Activated CD4-positive, alpha-beta memory T cell treated with anti-CD3 and anti-CD28 coated beads, Interleukin-2, amount 10 ng/mL, durations not matched to agents 7 days and 5 days (primary cell): ENCODE data around the gene WWC1. TPM values are rescaled to one million over a fixed set of nuclear protein-coding genes. Genes with fewer than 3 reads are reported as not detected.

ENCODE experiments used
- CTCF ChIA-PET: fragments of 350-600 bp; sonication (Branson Sonifier 250); formaldehyde crosslinking; loops from one replicate; lab custom pipeline; 2021; ENCODE audit warnings: antibody characterized with exemption, inconsistent platforms; lab: Charles Lee
- POLR2A ChIA-PET: fragments of 350-600 bp; sonication (Branson Sonifier 250); formaldehyde crosslinking; loops from one replicate; lab custom pipeline; 2021; ENCODE audit warnings: antibody characterized with exemption; lab: Charles Lee
- DNase-seq: peaks from one replicate; pipeline ENCODE4 v3.0.0-alpha.2; 2020
- H3K27ac Mint-ChIP-seq: one replicate; pipeline ENCODE4 v1.8.0; 2021; ENCODE audit warnings: mild to moderate bottlenecking, mixed read lengths
- H3K27me3 Mint-ChIP-seq: one replicate; pipeline ENCODE4 v1.8.0; 2021; ENCODE audit warnings: mixed read lengths
- H3K36me3 Mint-ChIP-seq: one replicate; pipeline ENCODE4 v1.8.0; 2021; ENCODE audit warnings: low read depth, mixed read lengths
- H3K4me1 Mint-ChIP-seq: one replicate; pipeline ENCODE4 v1.8.0; 2021; ENCODE audit warnings: mixed read lengths
- H3K4me3 Mint-ChIP-seq: one replicate; pipeline ENCODE4 v1.8.0; 2021; ENCODE audit warnings: mild to moderate bottlenecking, mixed read lengths
- H3K9me3 Mint-ChIP-seq: one replicate; pipeline ENCODE4 v1.8.0; 2021; ENCODE audit warnings: mixed read lengths
- total RNA-seq, 2 experiments: library from RNA; stranded (reverse); gene quantifications; one replicate each; pipeline ENCODE4 v1.2.3, GENCODE V29; 2021

Gene WWC1
- total RNA-seq, 2 experiments from 2014 or later, result not detected

DNA sequence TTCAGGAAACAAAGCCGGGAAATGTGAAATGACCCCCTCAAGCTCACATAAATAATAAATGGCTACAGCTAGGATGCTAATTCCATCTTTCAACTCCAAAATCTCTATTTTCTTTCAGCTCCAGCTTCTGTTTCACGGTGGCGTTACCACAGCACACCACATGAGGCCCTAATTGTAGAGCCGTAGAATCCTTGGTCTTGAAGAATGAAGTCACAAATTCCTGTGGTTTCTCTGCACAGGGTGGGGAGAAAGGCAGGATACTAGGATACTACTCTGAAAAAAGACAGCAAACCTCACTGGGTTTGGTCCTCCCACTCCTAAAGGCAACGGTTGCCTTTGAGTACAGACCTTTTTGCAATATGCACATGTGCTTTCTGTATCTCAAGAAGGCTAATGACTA lies 180.9 kb downstream of the WWC1 start:
- Mint-ChIP-seq H3K36me3 (no peaks in the 10 kb centered on the region), H3K4me3 (no peak overlapping the region), H3K9me3 (no peaks in the 10 kb centered on the region), H3K4me1 (peaks cover 3% of the 10 kb centered on the region), H3K27ac (no peak overlapping the region), H3K27me3 (peaks cover 8% of the 10 kb centered on the region)
- ChIA-PET POLR2A (no interaction called here), CTCF (no interaction called here)
- DNase-seq, result no peak

DNA sequence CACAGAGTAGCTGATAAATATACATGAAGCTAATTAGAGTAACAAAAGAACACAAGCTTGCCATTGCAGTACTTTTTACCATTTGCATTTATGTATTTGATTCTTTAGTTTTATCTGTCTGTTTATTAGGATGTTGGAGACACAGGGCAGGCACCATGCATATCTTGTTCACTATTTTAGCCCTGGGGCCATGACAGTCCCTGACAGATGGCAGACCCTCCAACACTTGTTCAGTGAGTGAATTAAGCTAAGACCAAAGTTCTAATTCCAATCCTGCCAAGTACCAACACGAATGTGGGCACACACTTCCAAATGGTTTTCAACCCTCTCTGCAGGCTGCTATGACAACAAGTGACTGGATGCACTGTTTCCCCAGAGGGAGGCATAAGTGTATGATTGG lies 182.9 kb downstream of the WWC1 start:
- CTCF ChIA-PET, result no interaction called here
- H3K27ac Mint-ChIP-seq, result no peak overlapping the region
- POLR2A ChIA-PET, result no interaction called here
- no peak overlapping the region for H3K4me3 Mint-ChIP-seq
- H3K27me3 Mint-ChIP-seq, result peaks cover 8% of the 10 kb centered on the region
- H3K9me3 Mint-ChIP-seq, result no peaks in the 10 kb centered on the region
- no peak for DNase-seq
- H3K36me3 Mint-ChIP-seq, result no peaks in the 10 kb centered on the region
- H3K4me1 Mint-ChIP-seq, result peaks cover 3% of the 10 kb centered on the region

DNA sequence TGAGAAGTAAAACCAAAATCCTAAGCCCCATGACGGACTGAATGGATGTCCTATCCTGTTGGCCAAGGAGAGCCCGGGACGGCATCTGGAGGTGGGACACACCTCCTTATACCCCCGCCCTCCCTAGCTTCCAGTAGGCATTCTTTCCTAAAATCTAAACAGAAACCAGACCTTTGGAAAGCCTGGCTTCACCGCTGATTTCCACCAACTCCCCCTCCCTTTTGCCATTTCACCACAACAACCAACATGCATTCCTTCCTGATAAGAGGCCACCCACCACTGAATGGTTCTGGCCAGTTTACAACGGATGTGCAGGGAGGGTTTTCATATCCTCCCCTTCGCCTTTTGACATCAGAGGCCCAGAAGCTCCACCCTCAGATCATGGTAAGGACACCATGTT lies 185.6 kb downstream of the WWC1 start:
- POLR2A ChIA-PET, result no interaction called here
- Mint-ChIP-seq H3K27me3 (peaks cover 8% of the 10 kb centered on the region), H3K4me1 (peaks cover 11% of the 10 kb centered on the region), H3K9me3 (no peaks in the 10 kb centered on the region), H3K36me3 (no peaks in the 10 kb centered on the region), H3K27ac (no peak overlapping the region), H3K4me3 (no peak overlapping the region)
- DNase-seq, result no peak
- CTCF ChIA-PET, result no interaction called here

DNA sequence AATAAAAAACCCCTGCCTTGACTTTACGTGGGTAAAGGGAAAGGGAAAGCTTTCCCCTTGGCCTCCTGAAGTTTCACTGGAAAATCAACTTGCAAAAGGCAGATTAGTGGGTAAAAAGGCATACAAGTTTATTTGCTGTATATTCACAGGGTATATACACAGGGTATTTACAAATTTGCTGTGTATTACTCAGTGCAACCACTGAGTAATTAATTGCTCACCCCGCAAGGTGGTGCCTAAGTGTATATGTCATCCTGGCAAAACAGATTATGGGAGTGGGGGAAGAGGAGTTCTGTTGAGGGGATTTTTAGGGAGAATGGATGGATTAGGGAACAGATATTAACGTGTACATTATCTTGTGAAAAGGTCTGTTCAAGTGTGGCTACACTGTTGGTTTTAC lies 187.7 kb downstream of the WWC1 start:
- H3K27me3 Mint-ChIP-seq, result peaks cover 3% of the 10 kb centered on the region
- peaks cover 16% of the 10 kb centered on the region for H3K4me1 Mint-ChIP-seq
- H3K9me3 Mint-ChIP-seq, result no peaks in the 10 kb centered on the region
- POLR2A ChIA-PET, result no interaction called here
- H3K27ac Mint-ChIP-seq, result no peak overlapping the region
- H3K4me3 Mint-ChIP-seq, result no peak overlapping the region
- no peak for DNase-seq
- no peaks in the 10 kb centered on the region for H3K36me3 Mint-ChIP-seq
- CTCF ChIA-PET, result no interaction called here

DNA sequence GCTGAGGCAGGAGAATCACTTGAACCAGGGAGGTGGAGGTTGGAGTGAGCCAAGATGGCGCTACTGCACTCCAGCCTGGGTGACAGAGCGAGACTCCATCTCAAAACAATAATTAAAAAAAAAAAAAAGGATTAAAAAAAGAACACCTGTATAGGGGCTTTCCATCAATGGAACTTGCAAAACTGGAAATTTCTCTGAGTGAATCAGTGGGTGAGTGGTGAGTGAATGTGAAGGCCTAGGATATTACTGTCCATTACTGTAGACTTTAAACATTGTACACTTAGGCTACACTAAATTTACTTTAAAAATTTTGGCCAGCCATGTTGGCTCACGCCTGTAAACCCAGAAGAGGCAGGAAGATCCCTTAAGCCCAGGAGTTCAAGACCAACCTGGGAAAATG lies 189.2 kb downstream of the WWC1 start:
- no peak overlapping the region for H3K27ac Mint-ChIP-seq
- CTCF ChIA-PET, result no interaction called here
- POLR2A ChIA-PET, result no interaction called here
- no peak for DNase-seq
- no peaks in the 10 kb centered on the region for H3K9me3 Mint-ChIP-seq
- peaks cover 22% of the 10 kb centered on the region for H3K4me1 Mint-ChIP-seq
- no peak overlapping the region for H3K4me3 Mint-ChIP-seq
- peaks cover 3% of the 10 kb centered on the region for H3K27me3 Mint-ChIP-seq
- no peaks in the 10 kb centered on the region for H3K36me3 Mint-ChIP-seq

DNA sequence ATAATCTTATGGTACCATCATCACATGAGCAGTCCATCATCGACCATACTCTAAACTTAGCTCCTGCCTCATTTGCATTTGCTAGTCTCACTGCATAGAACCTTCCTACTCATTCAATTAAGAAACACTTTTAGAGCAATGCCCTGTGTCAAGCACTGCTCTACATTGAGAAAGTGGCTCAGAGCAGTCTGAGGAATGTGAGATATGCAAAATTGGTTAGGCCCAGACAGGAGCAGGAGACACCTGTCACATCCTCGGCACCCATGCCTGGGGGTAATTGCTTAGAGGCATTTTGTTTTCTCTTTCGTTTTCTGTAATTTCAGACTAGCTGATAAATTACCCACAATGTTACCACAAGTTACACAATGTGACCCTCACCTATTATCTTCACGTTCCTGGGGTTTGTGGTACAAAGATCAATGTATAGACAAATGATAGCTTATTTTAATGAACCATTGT lies 189.9 kb downstream of the WWC1 start:
- Mint-ChIP-seq H3K27ac (no peak overlapping the region), H3K36me3 (peaks cover 2% of the 10 kb centered on the region), H3K9me3 (no peaks in the 10 kb centered on the region), H3K27me3 (peaks cover 3% of the 10 kb centered on the region), H3K4me3 (no peak overlapping the region), H3K4me1 (peaks cover 29% of the 10 kb centered on the region)
- no peak for DNase-seq
- ChIA-PET CTCF (no interaction called here), POLR2A (no interaction called here)

DNA sequence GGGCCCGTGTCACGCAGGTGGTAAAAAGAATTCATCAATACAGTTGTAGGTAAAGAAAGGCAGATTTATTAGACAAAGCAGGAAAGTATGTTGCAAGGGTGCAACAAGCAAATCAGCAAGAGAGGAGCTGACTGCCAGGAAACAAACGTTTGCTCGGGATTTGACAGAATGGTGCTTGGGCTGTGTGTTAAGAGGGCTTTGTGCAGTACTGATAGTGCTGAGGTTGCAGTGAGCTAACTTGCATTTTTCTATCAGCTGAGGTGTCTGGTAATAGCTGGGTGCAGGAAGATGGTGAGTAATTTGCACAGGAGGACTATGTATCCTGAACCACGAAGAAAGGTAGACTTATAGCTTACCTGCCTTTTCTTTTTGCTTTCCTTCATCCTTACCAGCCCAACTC lies 190.9 kb downstream of the WWC1 start:
- no peak for DNase-seq
- Mint-ChIP-seq H3K27me3 (no peaks in the 10 kb centered on the region), H3K36me3 (peaks cover 3% of the 10 kb centered on the region), H3K4me3 (no peak overlapping the region), H3K4me1 (peaks cover 33% of the 10 kb centered on the region), H3K27ac (no peak overlapping the region), H3K9me3 (no peaks in the 10 kb centered on the region)
- CTCF ChIA-PET, result no interaction called here
- POLR2A ChIA-PET, result interaction anchor here (0.8 kb wide), 1 partner anchor 98 kb away, joined by 3 read pairs; no protein-coding TSS in a partner anchor

DNA sequence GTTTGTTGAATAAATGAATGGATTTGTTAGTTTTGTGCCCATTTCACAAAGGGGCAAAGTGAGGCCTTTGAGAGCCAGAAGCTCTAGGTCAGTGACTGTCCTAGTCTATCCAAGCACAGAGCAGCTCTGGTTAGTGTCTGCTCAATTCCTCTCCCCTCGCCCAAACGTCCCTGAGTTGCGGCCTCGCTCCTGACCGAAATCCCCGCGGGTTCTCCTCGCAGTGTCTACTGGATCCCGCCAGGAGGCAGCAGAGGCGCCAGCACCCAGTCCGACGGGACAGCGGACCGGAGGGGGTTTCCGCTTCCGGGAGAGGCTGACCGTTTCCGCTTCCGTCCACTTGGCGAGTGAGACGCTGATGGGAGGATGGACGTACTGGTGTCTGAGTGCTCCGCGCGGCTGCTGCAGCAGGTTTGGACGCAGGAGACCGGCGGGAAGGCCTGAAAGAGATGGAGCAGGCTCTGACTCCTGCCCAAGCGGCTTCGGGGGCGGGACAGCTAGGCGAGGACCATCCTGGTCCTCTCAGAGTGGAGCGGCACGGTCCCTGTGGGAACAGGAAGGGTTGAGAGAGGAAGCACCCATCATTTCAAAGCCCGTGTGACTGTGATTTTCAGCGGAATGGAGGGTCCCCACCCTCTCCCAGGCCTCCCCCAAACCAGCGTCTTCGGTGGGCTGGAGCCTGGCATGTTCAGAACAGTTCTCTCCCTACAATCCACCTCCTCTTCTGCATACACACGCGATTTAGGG lies 194.9 kb downstream of the WWC1 start, which contains the start of gene RARS1:
Gene RARS1, plus strand, starts transcription at position 336 of the 744 bp plus-strand sequence. Its CDS starts 28 bp downstream, at position 364.
- ChIA-PET CTCF (interaction anchor here (0.5 to 3.2 kb wide), 4 partner anchors 9 to 218 kb away, joined by 3 to 10 read pairs (median 4); no protein-coding TSS in a partner anchor), POLR2A (interaction anchor here (1.1 to 3.2 kb wide), 4 partner anchors 24 to 1152 kb away, joined by 3 to 15 read pairs (median 3); partner anchors contain the start of gene PANK3)
- DNase-seq, result peak; percentile 92
- peaks cover 25% of the 10 kb centered on the region for H3K36me3 Mint-ChIP-seq
- no peaks in the 10 kb centered on the region for H3K27me3 Mint-ChIP-seq
- peaks cover 41% of the 10 kb centered on the region for H3K4me1 Mint-ChIP-seq
- no peaks in the 10 kb centered on the region for H3K9me3 Mint-ChIP-seq
- peak within 1 kb of the TSS; percentile 82 for H3K27ac Mint-ChIP-seq
- peak within 1 kb of the TSS; percentile 98 for H3K4me3 Mint-ChIP-seq

DNA sequence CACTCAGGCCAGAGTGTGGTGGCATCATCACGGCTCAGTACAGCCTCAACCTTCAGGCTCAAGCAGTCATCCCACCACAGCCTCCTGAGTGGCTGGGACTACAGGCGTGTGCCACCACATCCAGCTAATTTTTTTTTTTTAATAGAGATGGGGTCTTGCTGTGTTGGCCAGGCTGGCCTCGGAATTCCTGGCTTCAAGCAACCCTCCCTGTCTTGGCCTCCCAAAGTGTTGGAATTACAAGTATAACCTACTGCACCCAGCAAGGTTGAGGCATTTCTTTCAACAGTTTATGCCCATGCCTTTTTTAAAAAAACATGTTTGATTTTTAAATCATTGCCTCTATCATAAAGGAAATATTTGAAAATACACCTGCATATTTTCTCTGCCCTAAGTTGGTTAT lies 197.6 kb downstream of the WWC1 start:
- ChIA-PET CTCF (no interaction called here), POLR2A (no interaction called here)
- Mint-ChIP-seq H3K27me3 (no peaks in the 10 kb centered on the region), H3K4me1 (peaks cover 30% of the 10 kb centered on the region), H3K36me3 (peaks cover 49% of the 10 kb centered on the region), H3K4me3 (no peak overlapping the region), H3K9me3 (no peaks in the 10 kb centered on the region), H3K27ac (no peak overlapping the region)
- DNase-seq, result no peak

DNA sequence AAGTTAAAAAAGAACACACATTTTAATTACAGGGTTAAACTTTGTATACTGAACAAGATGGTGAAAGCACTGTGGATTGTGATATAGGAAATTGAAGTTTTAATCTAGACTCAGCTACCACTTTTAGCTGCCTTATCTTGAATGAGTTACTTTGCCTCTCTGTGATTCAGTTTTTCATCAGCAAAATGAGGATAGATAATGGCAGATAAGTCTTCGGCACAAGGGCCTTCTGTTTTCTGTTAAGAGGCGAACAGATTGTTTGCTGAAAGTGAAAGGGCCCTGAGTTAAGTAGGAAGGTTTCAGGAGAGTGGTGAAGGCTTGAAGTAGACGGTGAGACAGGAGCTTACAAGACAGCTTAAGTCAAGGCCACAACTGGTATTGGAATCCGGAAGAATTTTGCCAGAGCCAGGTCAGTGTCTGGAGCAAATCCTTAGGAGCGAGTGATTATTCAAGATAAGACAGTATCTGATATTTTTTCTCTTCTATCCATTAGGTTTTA lies 202.7 kb downstream of the WWC1 start:
- no peak overlapping the region for H3K4me3 Mint-ChIP-seq
- no peaks in the 10 kb centered on the region for H3K27me3 Mint-ChIP-seq
- peaks cover 4% of the 10 kb centered on the region for H3K4me1 Mint-ChIP-seq
- no peak overlapping the region for H3K27ac Mint-ChIP-seq
- ChIA-PET POLR2A (no interaction called here), CTCF (no interaction called here)
- no peak for DNase-seq
- peaks cover 71% of the 10 kb centered on the region for H3K36me3 Mint-ChIP-seq
- H3K9me3 Mint-ChIP-seq, result no peaks in the 10 kb centered on the region

DNA sequence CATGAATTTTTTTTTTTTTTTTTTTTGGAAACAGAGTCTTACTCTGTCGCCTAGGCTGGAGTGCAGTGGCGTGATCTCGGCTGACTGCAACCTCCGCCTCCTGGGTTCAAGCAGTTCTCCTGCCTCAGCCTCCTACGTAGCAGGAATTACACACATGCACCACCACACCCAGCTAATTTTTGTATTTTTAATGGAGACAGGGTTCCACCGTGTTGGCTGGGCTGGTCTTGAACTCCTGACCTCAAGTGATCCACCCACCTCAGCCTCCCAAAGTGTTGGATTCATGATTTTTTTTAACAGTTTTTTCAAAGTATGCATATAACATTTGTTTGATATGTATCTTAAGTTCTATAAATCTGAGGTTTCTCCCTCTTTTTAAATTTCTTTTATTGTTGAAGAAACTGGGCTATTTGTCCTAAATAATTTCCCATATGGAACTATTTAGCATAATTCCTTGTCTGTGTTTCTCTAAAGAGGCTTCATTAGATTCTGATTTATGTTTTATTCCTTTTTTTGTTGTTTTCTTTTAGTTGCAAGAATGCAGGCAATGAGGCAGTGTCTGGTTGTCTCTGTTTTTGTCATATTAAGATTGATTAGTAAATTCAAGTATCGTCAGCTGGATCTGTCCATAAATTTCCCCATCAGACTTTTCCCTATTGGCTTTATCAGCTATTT lies 211.3 kb downstream of the WWC1 start:
- H3K4me1 Mint-ChIP-seq, result no peaks in the 10 kb centered on the region
- ChIA-PET CTCF (no interaction called here), POLR2A (no interaction called here)
- no peak for DNase-seq
- H3K4me3 Mint-ChIP-seq, result no peak overlapping the region
- H3K9me3 Mint-ChIP-seq, result no peaks in the 10 kb centered on the region
- H3K27me3 Mint-ChIP-seq, result no peaks in the 10 kb centered on the region
- no peak overlapping the region for H3K27ac Mint-ChIP-seq
- H3K36me3 Mint-ChIP-seq, result peaks cover 44% of the 10 kb centered on the region

DNA sequence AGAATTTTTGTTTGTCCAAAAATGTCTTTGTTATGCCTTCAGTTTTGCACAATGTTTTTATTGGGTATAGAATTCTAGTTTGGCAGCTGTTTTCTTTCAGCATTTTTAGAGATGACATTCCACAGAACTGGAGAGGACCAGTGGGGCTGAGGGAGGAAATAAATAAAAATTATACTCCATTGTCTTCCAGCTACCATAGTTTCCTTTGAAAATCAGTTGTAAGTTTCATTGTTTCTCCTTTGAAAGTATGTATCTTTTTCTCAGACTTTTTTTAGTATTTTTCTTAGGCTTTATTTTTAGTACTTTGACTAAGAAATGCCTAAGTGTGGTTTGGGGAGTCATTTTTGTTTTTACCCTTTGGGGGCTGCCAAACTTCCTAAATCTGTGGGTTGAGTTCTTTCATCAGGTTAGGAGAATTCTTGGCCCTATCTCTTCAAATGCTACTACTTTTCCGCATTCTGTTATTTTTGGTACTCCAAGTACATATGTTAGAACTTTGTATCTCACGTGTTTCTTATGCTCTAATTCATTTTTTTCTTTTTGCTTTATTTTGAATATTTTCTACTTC lies 222.5 kb downstream of the WWC1 start:
- peaks cover 17% of the 10 kb centered on the region for H3K9me3 Mint-ChIP-seq
- POLR2A ChIA-PET, result no interaction called here
- no peak overlapping the region for H3K27ac Mint-ChIP-seq
- peaks cover 83% of the 10 kb centered on the region for H3K36me3 Mint-ChIP-seq
- CTCF ChIA-PET, result no interaction called here
- DNase-seq, result no peak
- no peak overlapping the region for H3K4me3 Mint-ChIP-seq
- H3K4me1 Mint-ChIP-seq, result no peaks in the 10 kb centered on the region
- H3K27me3 Mint-ChIP-seq, result no peaks in the 10 kb centered on the region
